Medulla oblongata (tissue), 1 donor: ENCODE measurements around the gene MYLK4.
"Not testable (repeated sequence)": the region's sequence is repeated elsewhere in the genome, so short reads cannot be mapped to it uniquely, and the experiment has no call there.

Source experiments
- DNase-seq: peaks from one replicate; pipeline ENCODE4 v3.0.0-alpha.2; 2015; ENCODE audit errors: extremely low spot score

MYLK4 gene

GRCh38 chr6:2780102-2780737 is 29.5 kb upstream of the MYLK4 start:
- no peak for DNase-seq

- DNase-seq = no peak
Observed at GRCh38 chr6:2777249-2777648, 26.5 kb upstream of the MYLK4 start.

- DNase-seq = no peak
Observed at GRCh38 chr6:2775003-2775402, 24.3 kb upstream of the MYLK4 start.

- DNase-seq = no peak
Observed at GRCh38 chr6:2773449-2773848, 22.7 kb upstream of the MYLK4 start.

DNA sequence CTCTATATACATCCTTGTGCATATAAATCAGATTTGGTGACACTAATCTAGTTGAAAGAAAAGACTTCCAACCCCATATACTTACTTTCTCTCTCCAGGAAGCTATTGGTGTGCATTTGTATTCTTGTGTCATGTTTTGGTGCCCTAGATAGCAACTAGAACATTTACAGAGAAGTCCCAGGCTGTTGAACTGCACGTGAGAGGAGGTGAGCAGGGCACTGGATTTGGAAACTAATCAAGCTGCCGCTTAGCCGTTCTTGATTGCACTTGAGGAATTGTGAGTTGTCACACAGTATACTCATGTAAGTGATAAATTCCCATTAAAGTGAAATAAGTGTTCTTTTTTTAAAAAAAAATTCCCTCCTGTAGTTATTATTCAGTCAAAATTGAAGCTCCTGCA is 22.1 kb upstream of the MYLK4 start:
- DNase-seq = no peak

DNA sequence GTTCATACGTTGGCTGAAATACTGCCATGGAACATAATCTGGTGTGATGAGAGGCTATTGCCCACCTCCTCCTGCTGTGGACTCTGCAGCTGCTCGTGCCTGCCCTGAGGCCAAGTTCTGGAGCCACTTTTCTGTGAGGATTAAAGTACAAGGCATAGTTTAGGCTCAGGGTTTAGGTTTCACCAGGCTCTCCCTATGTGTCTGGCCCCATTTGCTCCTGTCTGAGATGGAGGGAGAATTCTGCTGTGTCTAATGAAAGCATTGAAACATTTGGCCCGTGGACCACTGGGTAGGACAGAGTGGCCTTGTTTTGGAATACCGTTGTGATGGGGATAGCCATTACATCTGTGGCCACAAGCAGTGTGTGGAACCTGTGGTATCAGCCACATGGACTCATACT is 20.4 kb upstream of the MYLK4 start:
- DNase-seq = no peak

DNA sequence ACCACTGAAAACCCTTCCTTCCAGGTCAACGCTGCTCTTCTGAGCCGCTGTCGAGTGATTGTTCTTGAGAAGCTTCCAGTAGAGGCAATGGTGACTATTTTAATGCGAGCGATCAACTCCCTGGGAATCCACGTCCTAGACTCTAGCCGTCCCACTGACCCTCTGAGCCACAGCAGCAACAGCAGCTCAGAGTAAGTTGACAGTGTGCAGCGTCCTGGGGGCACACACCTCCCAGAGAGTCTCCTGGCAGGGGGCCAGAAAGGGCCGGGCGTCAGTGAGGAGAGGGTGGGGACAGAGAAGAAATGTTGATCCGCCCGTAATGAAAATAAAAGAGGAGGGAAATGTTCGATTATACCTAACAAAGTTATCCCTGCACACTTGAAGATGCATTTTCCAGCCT is 19.4 kb upstream of the MYLK4 start:
- no peak for DNase-seq

DNA sequence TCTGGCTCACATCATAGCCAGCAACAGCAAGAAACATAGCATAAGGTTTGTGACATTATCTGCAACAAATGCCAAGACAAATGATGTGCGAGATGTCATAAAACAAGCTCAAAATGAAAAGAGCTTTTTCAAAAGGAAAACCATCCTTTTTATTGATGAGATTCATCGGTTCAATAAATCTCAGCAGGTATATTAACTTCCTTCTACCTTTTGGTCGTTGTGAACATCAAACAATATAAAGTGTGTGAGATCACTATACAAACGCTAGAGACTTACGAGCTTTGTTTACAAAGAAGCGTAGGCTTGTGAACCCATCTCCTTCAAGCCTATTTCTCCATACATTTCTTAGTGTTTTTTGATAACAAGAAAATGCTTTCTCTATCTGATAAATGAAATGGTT is 18.0 kb upstream of the MYLK4 start:
- DNase-seq = no peak

- DNase-seq = no peak
Observed at GRCh38 chr6:2767657-2768524, 17.2 kb upstream of the MYLK4 start.

GRCh38 chr6:2766767-2767656 is 16.3 kb upstream of the MYLK4 start:
- peak; percentile 59 for DNase-seq

GRCh38 chr6:2765896-2766766 is 15.4 kb upstream of the MYLK4 start:
- DNase-seq = no peak

DNA sequence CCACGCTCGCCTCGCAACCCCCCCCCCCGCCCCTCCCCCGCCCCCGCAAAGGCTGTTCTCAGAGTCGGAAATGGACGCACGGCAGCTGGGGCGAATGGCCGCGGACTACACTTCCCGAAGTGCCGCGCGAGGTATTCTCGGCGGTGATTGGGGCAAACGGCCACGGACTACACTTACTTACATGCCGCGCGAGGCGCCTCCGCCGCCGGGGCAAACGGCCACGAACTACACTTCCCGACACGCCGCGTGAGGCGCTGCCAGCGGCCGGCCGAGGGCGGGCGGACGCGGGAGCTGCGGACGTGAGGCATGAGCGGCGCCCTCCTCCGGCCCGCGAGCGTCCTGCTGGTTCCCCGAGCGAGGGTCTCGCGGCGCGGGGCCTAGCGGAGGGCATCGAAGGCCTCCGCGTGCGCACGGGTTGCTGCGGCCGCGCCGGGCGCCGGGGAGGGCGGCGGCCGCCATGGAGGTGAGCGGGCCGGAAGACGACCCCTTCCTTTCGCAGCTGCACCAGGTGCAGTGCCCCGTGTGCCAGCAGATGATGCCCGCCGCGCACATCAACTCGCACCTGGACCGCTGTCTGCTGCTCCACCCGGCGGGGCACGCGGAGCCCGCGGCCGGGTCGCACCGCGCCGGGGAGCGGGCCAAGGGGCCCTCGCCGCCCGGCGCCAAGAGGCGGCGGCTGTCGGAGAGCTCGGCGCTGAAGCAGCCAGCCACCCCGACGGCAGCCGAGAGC is 14.6 kb upstream of the MYLK4 start, which contains the start of gene WRNIP1:
TSS of gene WRNIP1 (plus strand) at position 228 of the 730 bp plus-strand sequence. CDS start at position 458, 230 bp downstream.
- DNase-seq = peak; percentile 99

DNA sequence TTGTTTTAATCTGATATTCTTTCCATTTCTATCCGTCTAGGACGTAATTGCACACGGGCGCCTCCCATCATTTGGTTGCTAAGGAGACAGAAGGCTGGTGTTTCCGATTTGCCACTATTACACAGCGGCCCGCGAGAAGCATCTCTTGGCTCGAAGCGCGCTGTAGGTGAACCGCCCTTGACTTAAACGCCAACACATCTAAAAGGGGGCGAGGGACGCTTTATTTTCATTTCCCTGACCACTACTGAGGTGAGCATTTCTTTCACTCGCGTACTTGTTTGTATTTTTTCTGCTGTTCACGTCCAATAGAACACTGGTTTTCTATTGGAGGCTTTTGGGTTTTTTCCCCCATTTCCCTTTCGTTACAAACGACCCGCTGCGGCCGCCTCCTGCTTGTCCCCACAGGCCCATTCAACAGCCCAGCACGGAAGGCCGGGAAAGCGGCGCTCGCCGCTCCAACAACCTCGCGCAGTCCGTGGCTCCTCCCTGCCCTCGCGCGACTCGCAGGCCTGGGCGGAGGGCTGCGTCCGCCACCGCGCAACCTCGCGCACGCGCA is 14.0 kb upstream of the MYLK4 start:
- DNase-seq = peak; percentile 84

- DNase-seq = no peak
Observed at GRCh38 chr6:2763876-2764540, 13.3 kb upstream of the MYLK4 start.

GRCh38 chr6:2763345-2763841 is 12.7 kb upstream of the MYLK4 start:
- DNase-seq = no peak

- not testable (repeated sequence) for DNase-seq
Observed at GRCh38 chr6:2762868-2763267, 12.1 kb upstream of the MYLK4 start.

DNA sequence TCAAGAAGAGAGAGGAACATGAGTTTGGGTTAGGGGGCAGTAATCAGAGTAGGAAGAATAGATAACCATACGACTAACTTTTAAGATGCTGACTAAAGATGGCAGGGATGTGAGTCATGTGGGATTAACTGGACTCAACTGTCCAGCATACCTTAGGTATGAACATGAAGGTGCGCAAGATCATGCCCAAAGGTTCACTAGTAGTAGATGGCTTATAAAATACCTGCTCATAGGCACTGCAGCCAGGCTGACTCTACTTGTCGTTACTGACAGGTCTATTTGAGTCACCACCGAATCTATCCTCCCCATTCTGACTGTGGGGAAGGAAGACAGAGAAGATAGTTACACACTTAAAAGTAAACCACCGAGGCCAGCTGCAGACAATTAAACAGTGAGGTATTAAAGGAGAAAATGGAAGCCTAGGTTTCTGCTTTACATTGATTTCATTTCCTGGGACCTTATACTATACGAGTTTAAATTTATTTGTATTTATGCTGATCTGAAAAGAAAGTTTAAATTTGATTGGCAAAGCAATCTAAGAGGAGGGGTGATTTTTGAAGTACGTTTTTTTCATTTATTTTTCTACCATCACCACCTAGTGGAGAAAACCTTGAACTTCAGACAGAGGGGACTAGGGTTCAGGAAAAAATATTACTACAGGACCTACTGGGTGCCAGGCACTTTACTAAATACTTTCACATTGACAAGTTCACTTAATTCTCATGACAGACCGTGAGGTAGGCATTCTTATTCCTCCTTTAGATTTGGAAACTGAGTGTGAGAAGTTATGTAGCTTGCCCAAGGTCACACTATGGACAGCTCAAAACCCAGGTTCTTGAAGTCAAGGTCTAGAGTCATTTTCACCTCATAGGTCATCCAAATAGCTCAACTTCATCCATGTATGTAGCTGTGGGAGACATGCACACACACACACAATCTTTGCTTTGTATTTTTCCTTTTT is 10.4 kb upstream of the MYLK4 start:
- no peak for DNase-seq

GRCh38 chr6:2758980-2759379 is 8.3 kb upstream of the MYLK4 start:
- no peak for DNase-seq
